CD8-positive, alpha-beta memory T cell (primary cell): ENCODE measurements around the gene GOLGA6B. TPM values are rescaled to one million over a fixed set of nuclear protein-coding genes. Genes with fewer than 3 reads are reported as not detected.
"Not testable (repeated sequence)": the region's sequence is repeated elsewhere in the genome, so short reads cannot be mapped to it uniquely, and the experiment has no call there.

ENCODE experiments used
- CTCF ChIA-PET: fragments of 350-600 bp; sonication (Branson Sonifier 250); formaldehyde crosslinking; loops from one replicate; lab custom pipeline; 2021; ENCODE audit warnings: antibody characterized with exemption; lab: Charles Lee
- POLR2A ChIA-PET: fragments of 350-600 bp; sonication (Branson Sonifier 250); formaldehyde crosslinking; loops from one replicate; lab custom pipeline; 2021; ENCODE audit warnings: antibody characterized with exemption; lab: Charles Lee
- DNase-seq, 5 donors: peaks; one replicate each; pipeline versions ENCODE4 v3.0.0 to v3.0.0-alpha.2; 2020 to 2022; ENCODE audit warnings: mixed read lengths in 1 of 5
- H3K27ac ChIP-seq: one replicate; pipeline ENCODE4 v1.7.0; 2013; ENCODE audit warnings: low read depth, mild to moderate bottlenecking, low read length, moderate library complexity
- H3K27me3 ChIP-seq: 2 replicates; pipeline ENCODE4 v1.7.0; 2013; ENCODE audit warnings: low read length, mild to moderate bottlenecking; ENCODE audit not compliant: insufficient read depth, poor library complexity, severe bottlenecking
- H3K36me3 ChIP-seq: 2 replicates; pipeline ENCODE4 v1.7.0; 2013; ENCODE audit warnings: mild to moderate bottlenecking, low read length, moderate library complexity; ENCODE audit not compliant: insufficient read depth
- H3K4me1 ChIP-seq: 2 replicates; pipeline ENCODE4 v1.7.0; 2013; ENCODE audit warnings: mild to moderate bottlenecking, low read length, moderate library complexity; ENCODE audit not compliant: insufficient read depth
- H3K4me3 ChIP-seq: 2 replicates; pipeline ENCODE4 v1.7.0; 2013; ENCODE audit warnings: mild to moderate bottlenecking, low read length
- H3K9me3 ChIP-seq: 2 replicates; pipeline ENCODE4 v1.7.0; 2013; ENCODE audit warnings: mild to moderate bottlenecking, low read length
- H3K27ac Mint-ChIP-seq, 8 donors: one replicate each; pipeline ENCODE4 v1.8.0; 2020 to 2021; ENCODE audit warnings: mixed read lengths in 8 of 8, mild to moderate bottlenecking in 6 of 8, inconsistent platforms in 3 of 8, moderate library complexity in 3 of 8
- H3K27me3 Mint-ChIP-seq, 2 donors: one replicate each; pipeline ENCODE4 v1.8.0; 2020 to 2021; ENCODE audit warnings: mixed read lengths in 2 of 2, mild to moderate bottlenecking in 1 of 2, moderate library complexity in 1 of 2
- H3K36me3 Mint-ChIP-seq, 3 donors: one replicate each; pipeline ENCODE4 v1.8.0; 2020 to 2021; ENCODE audit warnings: mixed read lengths in 3 of 3, inconsistent platforms in 1 of 3, mild to moderate bottlenecking in 1 of 3
- H3K4me1 Mint-ChIP-seq, 3 donors: one replicate each; pipeline ENCODE4 v1.8.0; 2020 to 2021; ENCODE audit warnings: mixed read lengths in 3 of 3, inconsistent platforms in 1 of 3, mild to moderate bottlenecking in 1 of 3
- H3K4me3 Mint-ChIP-seq, 7 donors: one replicate each; pipeline ENCODE4 v1.8.0; 2020 to 2021; ENCODE audit warnings: mixed read lengths in 7 of 7, mild to moderate bottlenecking in 6 of 7, moderate library complexity in 4 of 7, inconsistent platforms in 2 of 7
- H3K9me3 Mint-ChIP-seq, 5 donors: one replicate each; pipeline ENCODE4 v1.8.0; 2020 to 2022; ENCODE audit warnings: mixed read lengths in 5 of 5, mild to moderate bottlenecking in 3 of 5, moderate library complexity in 2 of 5, inconsistent platforms in 1 of 5
- polyA plus RNA-seq: library from polyadenylated mRNA; unstranded; fragments of 300-500 nt; fragmentation: Illumina TruSeq; gene quantifications from one replicate; pipeline ENCODE4 v1.2.3, GENCODE V29; 2021
- total RNA-seq, 2 experiments: library from RNA; stranded (reverse); gene quantifications; one replicate each; pipeline ENCODE4 v1.2.3, GENCODE V29; 2021

The GOLGA6B gene
- total and polyA plus RNA-seq, 3 experiments from 2014 or later = not detected

- no peaks in the 10 kb centered on the region for H3K9me3 ChIP-seq
- Mint-ChIP-seq H3K9me3 (no peaks in the 10 kb centered on the region), H3K4me1 (peaks cover 3 to 18% (median 14%) of the 10 kb centered on the region in 3 donors), H3K27ac (no peak overlapping the region), H3K27me3 (no peaks in the 10 kb centered on the region), H3K4me3 (no peak overlapping the region), H3K36me3 (peaks cover 5 to 9% (median 7%) of the 10 kb centered on the region in 3 donors)
- no peak overlapping the region for H3K4me3 ChIP-seq
- no peaks in the 10 kb centered on the region for H3K4me1 ChIP-seq
- ChIA-PET POLR2A (no interaction called here), CTCF (interaction anchor here (1.4 kb wide), 1 partner anchor 29 kb away, joined by 4 read pairs; no protein-coding TSS in a partner anchor)
- no peaks in the 10 kb centered on the region for H3K36me3 ChIP-seq
- DNase-seq = no peak
- H3K27ac ChIP-seq = no peak overlapping the region
- no peaks in the 10 kb centered on the region for H3K27me3 ChIP-seq
Observed at GRCh38 chr15:72700076-72700475, 45.6 kb downstream of the GOLGA6B start.

- Mint-ChIP-seq H3K36me3 (peaks cover 4 to 16% (median 7%) of the 10 kb centered on the region in 3 donors), H3K9me3 (no peaks in the 10 kb centered on the region), H3K27me3 (no peaks in the 10 kb centered on the region), H3K4me3 (no peak overlapping the region), H3K27ac (no peak overlapping the region), H3K4me1 (peaks cover 0 to 4% (median 4%) of the 10 kb centered on the region in 3 donors)
- DNase-seq = no peak
- Histone ChIP-seq H3K36me3 (no peaks in the 10 kb centered on the region), H3K4me3 (no peak overlapping the region), H3K27ac (no peak overlapping the region), H3K4me1 (no peaks in the 10 kb centered on the region), H3K27me3 (no peaks in the 10 kb centered on the region), H3K9me3 (no peaks in the 10 kb centered on the region)
- CTCF ChIA-PET = no interaction called here
- POLR2A ChIA-PET = no interaction called here
Observed at GRCh38 chr15:72706266-72706665, 51.8 kb downstream of the GOLGA6B start.

- H3K9me3 ChIP-seq, H3K27ac ChIP-seq, H3K4me3 ChIP-seq, H3K27me3 ChIP-seq, H3K27me3 Mint-ChIP-seq, CTCF ChIA-PET, H3K9me3 Mint-ChIP-seq, H3K4me1 ChIP-seq, DNase-seq, H3K4me3 Mint-ChIP-seq, POLR2A ChIA-PET, H3K4me1 Mint-ChIP-seq: not testable (repeated sequence)
- Mint-ChIP-seq H3K27ac (peak overlapping the region in 1 of 8 donors; percentile 55), H3K36me3 (peaks cover 7 to 36% (median 12%) of the 10 kb centered on the region in 3 donors)
- peaks cover 10% of the 10 kb centered on the region for H3K36me3 ChIP-seq
Observed at GRCh38 chr15:72708551-72709303, 54.2 kb downstream of the GOLGA6B start.

Other genes starting within 250 kb of the GOLGA6B start
- 100 to 1,000 TPM; 153 to 164 TPM for gene ARIH1, start 180.4 kb upstream of the GOLGA6B start, total RNA-seq
- 24.3 TPM for gene ARIH1, start 180.4 kb upstream of the GOLGA6B start, polyA plus RNA-seq
- under 1 TPM; 0.27 to 0.33 TPM for gene HIGD2B, start 31.5 kb downstream of the GOLGA6B start, total RNA-seq
- gene HIGD2B, start 31.5 kb downstream of the GOLGA6B start, polyA plus RNA-seq = not detected
- gene BBS4, start 31.5 kb downstream of the GOLGA6B start, total RNA-seq = 10 to 100 TPM; 12.4 to 17.3 TPM
- gene BBS4, start 31.5 kb downstream of the GOLGA6B start, polyA plus RNA-seq = 12.0 TPM
- 10 to 100 TPM; 57.8 to 76.1 TPM for gene ADPGK, start 129.1 kb downstream of the GOLGA6B start, total RNA-seq
- gene ADPGK, start 129.1 kb downstream of the GOLGA6B start, polyA plus RNA-seq = 67.5 TPM